NCI-H1417 (cell line): ENCODE measurements around the gene SCAMP2.

ENCODE experiments used
- DNase-seq, 3 experiments: peaks; one replicate each; lab custom pipeline; 2025; lab: John Stamatoyannopoulos, UW

Gene SCAMP2

DNA sequence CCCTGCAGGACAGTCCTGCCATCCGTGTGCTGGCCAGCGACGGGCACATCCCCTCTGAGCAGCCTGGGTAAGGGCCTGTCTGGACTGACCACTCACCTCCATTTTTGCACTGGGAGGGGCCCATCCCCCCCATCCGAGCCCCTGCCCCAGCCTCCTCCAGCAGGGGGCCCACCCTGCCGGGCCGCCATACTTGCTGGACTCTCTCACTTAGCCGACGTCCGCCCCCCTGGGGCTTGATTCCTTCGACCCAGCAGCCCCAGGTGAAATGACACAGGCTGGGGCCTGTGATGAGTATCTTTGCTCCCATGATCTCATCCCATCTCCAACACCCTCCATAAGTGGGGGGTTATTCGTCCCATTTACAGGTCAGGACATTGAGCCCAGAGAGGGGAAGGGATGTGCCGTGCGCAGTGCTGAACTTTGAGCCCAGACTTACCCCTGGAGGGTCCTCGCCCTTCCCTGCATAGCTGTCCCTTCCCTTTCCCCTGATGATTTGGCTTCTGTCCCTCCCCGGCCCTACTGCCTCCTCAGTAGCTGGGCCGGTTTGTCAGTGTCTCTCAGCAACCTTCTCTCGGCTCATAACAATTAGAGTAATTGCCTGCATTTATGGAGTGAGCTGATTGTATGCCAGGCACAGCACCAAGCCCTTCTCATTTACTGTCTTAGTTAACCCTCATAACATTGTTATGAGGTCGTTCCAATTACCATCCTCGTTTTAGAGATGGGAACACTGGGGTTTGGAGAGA is 56.4 kb downstream of the SCAMP2 start:
- peak in 2 of 3 experiments; percentile 54 to 81 for DNase-seq

- no peak for DNase-seq
Measured at GRCh38 chr15:74815961-74816360, 57.2 kb downstream of the SCAMP2 start.

GRCh38 chr15:74815121-74815934 is 57.8 kb downstream of the SCAMP2 start:
- no peak for DNase-seq

DNA sequence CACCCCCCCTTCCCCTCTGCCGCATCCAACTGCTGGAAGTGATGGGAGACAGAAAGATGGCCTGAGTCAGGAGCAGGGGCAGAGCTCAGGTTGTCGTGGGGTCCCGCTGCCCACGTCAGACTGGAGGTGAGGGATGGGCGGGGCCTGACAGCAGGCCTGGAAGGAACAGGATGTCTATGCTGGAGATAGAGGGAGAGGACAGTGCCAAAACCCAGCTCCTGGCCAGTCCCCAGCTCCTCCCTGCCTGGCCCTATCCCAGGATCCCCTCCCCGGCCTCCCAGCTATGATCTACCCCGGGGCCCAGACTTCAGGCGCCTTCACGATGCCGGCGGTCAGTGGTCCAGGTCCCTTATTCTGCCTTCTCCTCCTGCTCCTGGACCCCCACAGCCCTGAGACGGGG is 60.6 kb downstream of the SCAMP2 start, which contains the start of gene LMAN1L:
Gene LMAN1L, plus strand, starts transcription at position 303 of the 400 bp plus-strand sequence. Its CDS starts 20 bp downstream, at position 323.
- DNase-seq = no peak

- DNase-seq = no peak
Measured at GRCh38 chr15:74809956-74810355, 63.2 kb downstream of the SCAMP2 start.

GRCh38 chr15:74809242-74809641 is 63.9 kb downstream of the SCAMP2 start:
- DNase-seq = no peak

- no peak for DNase-seq
Measured at GRCh38 chr15:74808840-74809229, 64.3 kb downstream of the SCAMP2 start.

GRCh38 chr15:74808078-74808839 is 64.9 kb downstream of the SCAMP2 start:
- DNase-seq = no peak

DNA sequence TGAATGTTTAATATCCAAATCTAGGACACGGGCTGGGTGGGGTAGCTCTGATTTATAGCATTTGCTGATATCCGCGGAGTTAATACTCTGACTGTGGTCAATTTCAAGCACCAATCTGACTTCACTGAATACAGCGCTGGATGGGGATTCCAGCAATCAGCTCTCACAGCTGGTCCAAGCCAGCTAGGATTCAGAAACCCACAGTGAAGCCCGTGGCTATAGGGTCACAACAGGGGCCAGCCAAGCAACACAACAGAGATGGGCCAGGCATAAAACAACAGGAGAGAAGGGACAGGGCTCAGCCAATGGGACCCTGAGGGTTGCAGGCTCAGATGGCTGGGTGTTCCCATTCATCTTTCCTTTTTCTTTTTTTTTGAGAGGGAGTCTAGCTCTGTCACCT is 65.9 kb downstream of the SCAMP2 start:
- DNase-seq = no peak

GRCh38 chr15:74804935-74805334 is 68.2 kb downstream of the SCAMP2 start:
- no peak for DNase-seq

- DNase-seq = no peak
Measured at GRCh38 chr15:74802862-74803447, 70.2 kb downstream of the SCAMP2 start.

- DNase-seq = no peak
Measured at GRCh38 chr15:74802290-74802689, 70.9 kb downstream of the SCAMP2 start.

DNA sequence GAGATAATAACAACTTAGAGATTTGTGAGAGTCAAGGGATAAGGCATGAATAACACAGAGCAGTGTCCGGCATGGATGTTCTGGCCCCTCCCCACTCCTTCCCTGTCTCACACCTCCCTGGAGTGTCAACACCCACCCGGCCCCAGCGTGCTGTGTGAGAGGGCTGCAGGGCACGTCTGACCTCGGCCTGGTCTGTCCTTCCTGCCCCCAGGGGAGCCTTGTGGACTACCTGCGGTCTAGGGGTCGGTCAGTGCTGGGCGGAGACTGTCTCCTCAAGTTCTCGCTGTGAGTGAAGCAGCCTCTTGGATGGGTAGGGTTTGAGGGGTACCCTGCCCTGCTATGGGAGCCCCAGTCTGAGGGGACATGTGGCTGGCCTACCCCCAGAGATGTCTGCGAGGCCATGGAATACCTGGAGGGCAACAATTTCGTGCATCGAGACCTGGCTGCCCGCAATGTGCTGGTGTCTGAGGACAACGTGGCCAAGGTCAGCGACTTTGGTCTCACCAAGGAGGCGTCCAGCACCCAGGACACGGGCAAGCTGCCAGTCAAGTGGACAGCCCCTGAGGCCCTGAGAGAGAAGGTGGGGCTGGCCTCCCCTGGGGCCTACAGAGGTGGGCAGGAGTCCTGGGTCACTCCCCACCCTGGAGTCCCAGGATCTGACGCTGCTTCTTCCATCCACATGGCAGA is 71.7 kb downstream of the SCAMP2 start:
- no peak for DNase-seq

DNA sequence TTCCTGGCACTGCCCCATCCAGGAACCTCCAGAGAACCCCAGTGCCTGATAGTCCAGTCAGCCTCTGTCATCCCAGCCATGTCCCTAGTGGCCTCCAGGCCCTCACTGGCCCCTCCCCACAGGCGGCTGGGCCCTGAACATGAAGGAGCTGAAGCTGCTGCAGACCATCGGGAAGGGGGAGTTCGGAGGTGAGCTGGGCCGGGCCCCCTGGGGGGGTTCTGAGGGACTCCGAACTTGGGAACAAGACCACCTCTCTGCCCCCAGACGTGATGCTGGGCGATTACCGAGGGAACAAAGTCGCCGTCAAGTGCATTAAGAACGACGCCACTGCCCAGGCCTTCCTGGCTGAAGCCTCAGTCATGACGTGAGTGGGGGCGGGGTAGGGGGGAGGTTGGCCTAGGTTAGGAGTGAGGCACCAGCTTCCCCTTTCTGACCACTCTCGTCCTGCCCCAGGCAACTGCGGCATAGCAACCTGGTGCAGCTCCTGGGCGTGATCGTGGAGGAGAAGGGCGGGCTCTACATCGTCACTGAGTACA is 72.5 kb downstream of the SCAMP2 start:
- no peak for DNase-seq

DNA sequence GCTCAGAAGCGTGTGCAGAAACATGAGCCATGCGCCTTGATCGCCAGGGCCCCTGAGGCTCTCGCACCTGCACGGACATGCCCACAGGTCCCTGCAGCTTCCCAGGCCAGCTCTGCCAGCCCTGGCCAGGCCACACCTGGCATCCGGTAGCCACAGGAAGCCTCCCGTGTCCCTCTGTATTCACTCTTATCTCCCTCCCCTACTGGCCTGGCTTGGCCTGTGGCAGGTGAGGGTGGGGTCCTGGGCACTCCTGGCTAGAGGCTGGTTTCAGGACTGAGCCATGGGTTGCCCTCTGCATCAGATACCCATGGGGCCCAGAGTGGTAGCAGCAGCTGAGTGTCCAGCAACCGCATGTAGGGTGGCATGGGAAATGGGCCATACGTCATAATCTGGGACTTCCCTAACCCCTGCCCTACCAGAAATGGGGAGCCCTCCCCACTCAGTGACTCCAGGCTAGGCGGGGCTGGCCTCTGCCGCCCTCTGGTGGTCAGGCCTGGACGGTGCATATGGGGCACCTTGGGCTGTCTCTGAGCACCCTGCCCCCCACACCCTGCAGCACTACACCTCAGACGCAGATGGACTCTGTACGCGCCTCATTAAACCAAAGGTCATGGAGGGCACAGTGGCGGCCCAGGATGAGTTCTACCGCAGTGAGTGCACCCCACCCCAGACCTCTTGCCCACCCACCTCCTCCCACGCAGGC is 73.2 kb downstream of the SCAMP2 start:
- DNase-seq = peak; percentile 16 to 81 (median 78)

GRCh38 chr15:74799255-74799855 is 73.8 kb downstream of the SCAMP2 start:
- no peak for DNase-seq

DNA sequence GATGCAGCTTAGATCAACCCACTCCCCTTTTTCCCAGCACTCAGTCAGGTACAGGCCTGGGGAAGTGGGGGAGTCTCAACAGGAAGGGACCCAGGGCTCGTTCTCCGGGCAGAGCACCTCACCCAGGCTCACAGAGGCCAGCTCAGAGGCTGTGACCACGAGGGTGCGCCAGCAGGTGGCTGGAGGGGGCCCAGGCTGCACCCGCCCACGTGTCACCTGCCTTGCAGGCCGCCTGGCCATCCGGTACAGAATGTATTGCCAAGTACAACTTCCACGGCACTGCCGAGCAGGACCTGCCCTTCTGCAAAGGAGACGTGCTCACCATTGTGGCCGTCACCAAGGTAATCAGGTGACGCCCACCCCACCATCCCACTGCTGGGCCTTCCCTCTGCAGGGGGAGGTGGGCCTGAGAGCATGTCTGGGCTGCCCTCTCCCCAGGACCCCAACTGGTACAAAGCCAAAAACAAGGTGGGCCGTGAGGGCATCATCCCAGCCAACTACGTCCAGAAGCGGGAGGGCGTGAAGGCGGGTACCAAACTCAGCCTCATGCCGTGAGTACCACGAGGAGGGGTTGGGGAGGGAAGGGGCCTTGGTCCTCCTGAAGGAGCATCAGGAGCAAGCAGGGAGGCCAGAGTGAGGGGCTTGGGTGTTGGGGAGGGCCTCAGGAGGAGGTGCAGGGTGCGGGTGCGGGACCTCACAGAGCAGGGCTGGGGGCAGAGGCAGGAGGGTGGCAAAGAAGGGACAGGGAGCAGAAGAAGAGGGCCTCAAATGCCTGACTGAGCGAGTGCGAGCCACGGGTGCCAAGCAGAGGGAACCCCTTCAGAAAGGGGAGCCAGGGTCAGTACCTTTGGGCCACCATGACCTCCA is 74.5 kb downstream of the SCAMP2 start:
- no peak for DNase-seq

- no peak for DNase-seq
Measured at GRCh38 chr15:74795966-74796625, 77.1 kb downstream of the SCAMP2 start.

- DNase-seq = no peak
Measured at GRCh38 chr15:74794970-74795349, 78.2 kb downstream of the SCAMP2 start.
